GM12878 (cell line): ENCODE measurements around the gene CYP26A1. TPM values are rescaled to one million over a fixed set of nuclear protein-coding genes. Genes with fewer than 3 reads are reported as not detected.

Experiments
- ATAC-seq: fragments of 200-7000 bp; cut with Tn5 transposase; 3 replicates; pipeline ENCODE4 v1.9.1; 2020; ENCODE audit warnings: mild to moderate bottlenecking, moderate library complexity
- BruUV-seq: library from RNA; stranded (reverse); fragments of 400-500 nt; replicated peaks from 2 replicates; lab custom pipeline; 2021; lab: Mats Ljungman, UMichigan
- CTCF ChIA-PET: fragments of 300-600 bp; sonication (Branson Sonifier 250); formaldehyde crosslinking; extraction: SDS; loops from one replicate; lab custom pipeline; 2021; ENCODE audit warnings: inconsistent platforms; lab: Yijun Ruan, JAX
- POLR2A ChIA-PET: fragments of 350-600 bp; formaldehyde crosslinking; extraction: SDS; loops from one replicate; lab custom pipeline; 2021; ENCODE audit warnings: inconsistent platforms; lab: Charles Lee
- RAD21 ChIA-PET: fragments of 300-600 bp; sonication (Branson Sonifier 250); formaldehyde crosslinking; loops from one replicate; lab custom pipeline; 2023; ENCODE audit warnings: antibody characterized with exemption; ENCODE audit not compliant: unreplicated experiment; lab: Charles Lee
- SMC1A ChIA-PET: fragments of 300-600 bp; sonication (Branson Sonifier 250); formaldehyde crosslinking; loops from one replicate; lab custom pipeline; 2023; ENCODE audit not compliant: unreplicated experiment, uncharacterized antibody; lab: Charles Lee
- DNase-seq: peaks from one replicate; pipeline ENCODE4 v3.0.0-alpha.2; 2011; ENCODE audit warnings: low read depth, low spot score
- FAIRE-seq: peaks from 3 replicates; lab custom pipeline; 2011; peaks lifted over from hg19 to GRCh38; lab: Jason Lieb, UNC
- H2AFZ ChIP-seq: 2 replicates; pipeline ENCODE4 v1.6.0; 2011; ENCODE audit warnings: low read depth, low read length, control low read depth; ENCODE audit not compliant: control insufficient read depth
- H3K27ac ChIP-seq: 2 replicates; pipeline ENCODE4 v1.5.1; 2011; ENCODE audit warnings: control low read depth; ENCODE audit not compliant: control insufficient read depth, insufficient read depth
- H3K27me3 ChIP-seq, 2 experiments: replicated peaks in 1 of 2; 2 replicates each; pipeline versions ENCODE4 v1.6.0 to v1.6.1; 2011; ENCODE audit warnings: low read length in 1 of 2; ENCODE audit not compliant: control insufficient read depth in 2 of 2, insufficient read depth in 2 of 2
- H3K36me3 ChIP-seq, 2 experiments: 2 replicates each; pipeline ENCODE4 v1.5.1; 2011; ENCODE audit warnings: low read length in 1 of 2; ENCODE audit not compliant: control insufficient read depth in 2 of 2, insufficient read depth in 2 of 2
- H3K4me1 ChIP-seq: 2 replicates; pipeline ENCODE4 v1.6.1; 2011; ENCODE audit warnings: mild to moderate bottlenecking, low read length, moderate library complexity, mixed read lengths; ENCODE audit not compliant: control insufficient read depth, insufficient read depth
- H3K4me2 ChIP-seq: 2 replicates; pipeline ENCODE4 v1.6.0; 2011; ENCODE audit warnings: control low read depth; ENCODE audit not compliant: control insufficient read depth, insufficient read depth
- H3K4me3 ChIP-seq: fragments of 200-600 bp; sonication (generic); 2 replicates; pipeline ENCODE4 v1.5.1; 2016
- H3K79me2 ChIP-seq: 2 replicates; pipeline ENCODE4 v1.6.0; 2011; ENCODE audit warnings: low read length; ENCODE audit not compliant: control insufficient read depth, insufficient read depth
- H3K9ac ChIP-seq: 2 replicates; pipeline ENCODE4 v1.8.0; 2011; ENCODE audit warnings: low read length, control low read depth, mixed read lengths; ENCODE audit not compliant: control insufficient read depth, insufficient read depth
- H3K9me3 ChIP-seq: replicated peaks from 3 replicates; pipeline ENCODE4 v1.5.1; 2011; ENCODE audit warnings: mild to moderate bottlenecking, low read length; ENCODE audit not compliant: control insufficient read depth, insufficient read depth
- H4K20me1 ChIP-seq: 2 replicates; pipeline ENCODE4 v1.6.0; 2011; ENCODE audit not compliant: control insufficient read depth, insufficient read depth
- EP300 ChIP-seq, 2 experiments: fragments of 150-350 bp in 1 of 2; IDR thresholded peaks; 2 replicates each; pipeline ENCODE4 v1.6.1; 2011 to 2012; ENCODE audit warnings: low read depth in 2 of 2, low read length in 2 of 2, borderline replicate concordance in 1 of 2, improper control_type of control experiment in 1 of 2, inconsistent platforms in 1 of 2; ENCODE audit not compliant: control insufficient read depth in 1 of 2
- FOS ChIP-seq: IDR thresholded peaks from 3 replicates; pipeline ENCODE4 v1.6.1; 2011; ENCODE audit warnings: borderline replicate concordance; ENCODE audit not compliant: insufficient read length; ENCODE audit errors: extremely low read depth
- MYC ChIP-seq: IDR thresholded peaks from 2 replicates; pipeline ENCODE4 v1.6.1; 2011; ENCODE audit warnings: mild to moderate bottlenecking, low read length, moderate library complexity, inconsistent platforms; ENCODE audit not compliant: insufficient read depth, insufficient replicate concordance, insufficient read length, severe bottlenecking
- NKRF ChIP-seq: fragments of 450-650 bp; conservative IDR thresholded peaks from 2 replicates; pipeline ENCODE4 v1.6.1; 2017; ENCODE audit warnings: mild to moderate bottlenecking, moderate library complexity
- NR2F1 ChIP-seq: fragments of 450-650 bp; conservative IDR thresholded peaks from 2 replicates; pipeline ENCODE4 v1.6.1; 2017; ENCODE audit warnings: mild to moderate bottlenecking
- POLR2AphosphoS5 ChIP-seq: IDR thresholded peaks from 2 replicates; pipeline ENCODE4 v1.6.1; 2011; ENCODE audit warnings: mild to moderate bottlenecking, low read length, inconsistent platforms
- SMC3 ChIP-seq: IDR thresholded peaks from 2 replicates; pipeline ENCODE4 v1.6.1; 2011; ENCODE audit warnings: low read length, improper control_type of control experiment, borderline replicate concordance
- YBX1 ChIP-seq: fragments of 450-650 bp; IDR thresholded peaks from 2 replicates; pipeline ENCODE4 v1.6.1; 2016; ENCODE audit warnings: antibody characterized with exemption
- WGBS: methylation state at CpG from one replicate; pipeline ENCODE4 v1.1.6; 2016; ENCODE audit warnings: low lambda C conversion rate; ENCODE audit not compliant: insufficient replicate concordance, insufficient coverage; ENCODE audit errors: missing lambda C conversion rate; 5-methylcytosine and 5-hydroxymethylcytosine counted together
- in situ Hi-C: fragments of 300-500 bp; cut with MboI; formaldehyde crosslinking; loops from 9 replicates; pipeline ENCODE4 v1.14.3; 2018; ENCODE audit warnings: mixed read lengths
- intact Hi-C: fragments of 100-400 bp; cut with micrococcal nuclease; formaldehyde crosslinking; loops from one replicate; pipeline ENCODE4 v1.14.2; 2022; ENCODE audit not compliant: unreplicated experiment
- polyA plus RNA-seq, 11 experiments: library from polyadenylated mRNA; depleted of rRNA in 4 of 11; unstranded in 6 of 11; stranded (reverse) in 5 of 11; fragments of >200 nt; fragmentation: Nextera tagmentation in 4 of 11; fragmentation: Illumina TruSeq in 1 of 11; extraction: Ambion mirVana in 4 of 11; extraction: Trizol in 1 of 11; gene quantifications; 1 replicate in 1 of 11; 2 replicates in 10 of 11; pipeline versions ENCODE4 v1.2.1 to v1.2.3, GENCODE V29; 2011 to 2016; ENCODE audit warnings: inconsistent platforms in 2 of 11, missing spikeins in 2 of 11, low read depth in 1 of 11
- total RNA-seq, 4 experiments: library from RNA; depleted of rRNA in 3 of 4; stranded (reverse); fragments of >200 nt in 3 of 4; fragmentation: Illumina TruSeq in 1 of 4; extraction: Trizol in 1 of 4; gene quantifications; 2 replicates each; pipeline versions ENCODE4 v1.2.1 to v1.2.3, GENCODE V29; 2013 to 2021

CYP26A1 gene
- total and polyA plus RNA-seq, 10 of the 15 experiments (the other 5 are each of a cell fraction or from before 2014, with no cell fraction given): not detected

- CTCF ChIA-PET: no interaction called here
Observed at GRCh38 chr10:93090619-93091018, 16.9 kb downstream of the CYP26A1 start.

More at GRCh38 chr10:93090619-93091018, 16.9 kb downstream of the CYP26A1 start:
- ChIA-PET RAD21 (interaction anchor here (0.7 kb wide), 1 partner anchor 289 kb away, joined by 3 read pairs; no protein-coding TSS in a partner anchor), POLR2A (interaction anchor here (0.7 kb wide), 1 partner anchor 1384 kb away, joined by 5 read pairs; no protein-coding TSS in a partner anchor), SMC1A (no interaction called here)
- FAIRE-seq: no peak
- no peak overlapping the region for H3K4me3 ChIP-seq
- no TSS peak for BruUV-seq
- in situ Hi-C loops (no loop called here), intact Hi-C loops (no loop called here)
- ATAC-seq: no peak
- no peak overlapping the region for H3K4me2 ChIP-seq
- DNase-seq: no peak
- no peak overlapping the region for H3K27ac ChIP-seq
- H3K36me3 ChIP-seq: no peaks in the 10 kb centered on the region
- H3K27me3 ChIP-seq: no peaks in the 10 kb centered on the region; a peak in 1 of 4 replicates
- peaks cover 4% of the 10 kb centered on the region; the same call in 1 of the 2 replicates for H3K4me1 ChIP-seq
- H2AFZ ChIP-seq: no peak overlapping the region
- no peaks in the 10 kb centered on the region for H3K79me2 ChIP-seq
- no peak overlapping the region for H3K9ac ChIP-seq
- TF ChIP-seq POLR2AphosphoS5: no peak
- no peak for TF ChIP-seq EP300 (IDR thresholded peaks at IDR 0.05; ENCODE audit: borderline replicate concordance in 1 of 2, control insufficient read depth in 1 of 2, low read depth in 2 of 2, low read length in 2 of 2)
- no peak for TF ChIP-seq SMC3
- TF ChIP-seq NR2F1: no peak
- no peak for TF ChIP-seq YBX1
- TF ChIP-seq MYC: no peak
- no peak for TF ChIP-seq FOS
- no peak for TF ChIP-seq NKRF
- no peaks in the 10 kb centered on the region for H4K20me1 ChIP-seq
- 0% methylated on average over 2 of the region's 2 CpGs for WGBS
- no peaks in the 10 kb centered on the region for H3K9me3 ChIP-seq
